PC-3 (cell line): ENCODE measurements around the gene SLC35D2.

ENCODE experiments used
- EZH2 ChIP-seq: fragments of 300-600 bp; sonication (generic); IDR thresholded peaks from one replicate; pipeline ENCODE4 v1.6.1; 2017; ENCODE audit warnings: antibody characterized with exemption, mild to moderate bottlenecking, low read length; ENCODE audit not compliant: unreplicated experiment
- EZH2phosphoT487 ChIP-seq: fragments of 300-600 bp; sonication (generic); IDR thresholded peaks from 2 replicates; pipeline ENCODE4 v1.6.1; 2018; ENCODE audit warnings: mild to moderate bottlenecking, antibody characterized with exemption, low read length, borderline replicate concordance
- TF ChIP-seq, protein P1 (sequence below): fragments of 300-600 bp; sonication (generic); conservative IDR thresholded peaks from 2 replicates; pipeline ENCODE4 v1.5.1; 2017; ENCODE audit warnings: antibody characterized with exemption, low read depth, mild to moderate bottlenecking, low read length

GRCh38 chr9:96342571-96343245 lies 40.8 kb downstream of the SLC35D2 start:
- TF ChIP-seq, protein P1, sequence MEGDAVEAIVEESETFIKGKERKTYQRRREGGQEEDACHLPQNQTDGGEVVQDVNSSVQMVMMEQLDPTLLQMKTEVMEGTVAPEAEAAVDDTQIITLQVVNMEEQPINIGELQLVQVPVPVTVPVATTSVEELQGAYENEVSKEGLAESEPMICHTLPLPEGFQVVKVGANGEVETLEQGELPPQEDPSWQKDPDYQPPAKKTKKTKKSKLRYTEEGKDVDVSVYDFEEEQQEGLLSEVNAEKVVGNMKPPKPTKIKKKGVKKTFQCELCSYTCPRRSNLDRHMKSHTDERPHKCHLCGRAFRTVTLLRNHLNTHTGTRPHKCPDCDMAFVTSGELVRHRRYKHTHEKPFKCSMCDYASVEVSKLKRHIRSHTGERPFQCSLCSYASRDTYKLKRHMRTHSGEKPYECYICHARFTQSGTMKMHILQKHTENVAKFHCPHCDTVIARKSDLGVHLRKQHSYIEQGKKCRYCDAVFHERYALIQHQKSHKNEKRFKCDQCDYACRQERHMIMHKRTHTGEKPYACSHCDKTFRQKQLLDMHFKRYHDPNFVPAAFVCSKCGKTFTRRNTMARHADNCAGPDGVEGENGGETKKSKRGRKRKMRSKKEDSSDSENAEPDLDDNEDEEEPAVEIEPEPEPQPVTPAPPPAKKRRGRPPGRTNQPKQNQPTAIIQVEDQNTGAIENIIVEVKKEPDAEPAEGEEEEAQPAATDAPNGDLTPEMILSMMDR = no peak
- TF ChIP-seq EZH2 (no peak), EZH2phosphoT487 (no peak)
